CD14-positive monocyte (primary cell): ENCODE data around the gene APOBEC3A. TPM values are rescaled to one million over a fixed set of nuclear protein-coding genes. Genes with fewer than 3 reads are reported as not detected.
A peak's percentile ranks its signal among the peaks of the same experiment; 100 is the strongest.

Experiments
- DNase-seq, 3 donors: peaks; one replicate each; pipeline ENCODE4 v3.0.0-alpha.2; 2011 to 2022
- H2AFZ ChIP-seq: 2 replicates; pipeline ENCODE4 v1.6.0; 2012; ENCODE audit warnings: mild to moderate bottlenecking, low read depth, low read length, inconsistent platforms; ENCODE audit not compliant: insufficient read depth, poor library complexity, severe bottlenecking
- H3K27ac ChIP-seq, 2 donors: 1 replicate in 1 of 2; 2 replicates in 1 of 2; pipeline ENCODE4 v1.5.1; 2012 to 2013; ENCODE audit warnings: low read length in 2 of 2, control low read depth in 1 of 2, inconsistent platforms in 1 of 2, low read depth in 1 of 2, mild to moderate bottlenecking in 1 of 2
- H3K27me3 ChIP-seq, 2 donors: one replicate each; pipeline versions ENCODE4 v1.6.0 to v1.6.1; 2011 to 2013; ENCODE audit warnings: low read length in 2 of 2; ENCODE audit not compliant: control insufficient read depth in 2 of 2, insufficient read depth in 2 of 2
- H3K36me3 ChIP-seq, 2 donors: replicated peaks in 1 of 2; 1 replicate in 1 of 2; 2 replicates in 1 of 2; pipeline versions ENCODE4 v1.5.1 to v1.6.1; 2012 to 2013; ENCODE audit warnings: low read length in 2 of 2, control low read depth in 1 of 2, inconsistent platforms in 1 of 2, mild to moderate bottlenecking in 1 of 2; ENCODE audit not compliant: insufficient read depth in 2 of 2, control insufficient read depth in 1 of 2
- H3K4me1 ChIP-seq, 2 donors: 1 replicate in 1 of 2; 2 replicates in 1 of 2; pipeline versions ENCODE4 v1.5.1 to v1.6.1; 2012 to 2013; ENCODE audit warnings: low read length in 2 of 2, control low read depth in 1 of 2, inconsistent platforms in 1 of 2, mild to moderate bottlenecking in 1 of 2, moderate library complexity in 1 of 2; ENCODE audit not compliant: insufficient read depth in 2 of 2, control insufficient read depth in 1 of 2
- H3K4me2 ChIP-seq: replicated peaks from 2 replicates; pipeline ENCODE3; 2012; ENCODE audit warnings: low read length, moderate library complexity, mild to moderate bottlenecking; ENCODE audit not compliant: poor library complexity, severe bottlenecking; ENCODE audit errors: extremely low read depth
- H3K4me3 ChIP-seq, 3 experiments: fragments of 200-600 bp in 1 of 3; sonication (generic) in 1 of 3; replicated peaks in 1 of 3; 1 replicate in 2 of 3; 2 replicates in 1 of 3; pipeline ENCODE4 v1.5.1; 2011 to 2013; ENCODE audit warnings: low read length in 3 of 3, mild to moderate bottlenecking in 3 of 3, control low read depth in 2 of 3, low read depth in 2 of 3, inconsistent platforms in 1 of 3, moderate library complexity in 1 of 3
- H3K79me2 ChIP-seq: 2 replicates; pipeline ENCODE4 v1.6.0; 2012; ENCODE audit warnings: mild to moderate bottlenecking, control low read depth, inconsistent platforms, low read length, moderate library complexity; ENCODE audit not compliant: insufficient read depth
- H3K9ac ChIP-seq: 2 replicates; pipeline ENCODE4 v1.6.0; 2017; ENCODE audit warnings: low read length, mild to moderate bottlenecking; ENCODE audit not compliant: insufficient read depth, poor library complexity, severe bottlenecking
- H3K9me3 ChIP-seq, 2 donors: replicated peaks in 1 of 2; 1 replicate in 1 of 2; 2 replicates in 1 of 2; pipeline versions ENCODE4 v1.5.1 to v1.6.1; 2012 to 2013; ENCODE audit warnings: low read length in 2 of 2, control low read depth in 1 of 2; ENCODE audit not compliant: control insufficient read depth in 1 of 2, insufficient read depth in 1 of 2
- H4K20me1 ChIP-seq: 2 replicates; pipeline ENCODE4 v1.6.0; 2012; ENCODE audit warnings: mild to moderate bottlenecking, low read length, control low read depth, moderate library complexity; ENCODE audit not compliant: insufficient read depth
- H3K27ac Mint-ChIP-seq, 7 donors: one replicate each; pipeline ENCODE4 v1.8.0; 2020; ENCODE audit warnings: mild to moderate bottlenecking in 7 of 7, mixed read lengths in 7 of 7, moderate library complexity in 6 of 7, inconsistent platforms in 2 of 7
- H3K27me3 Mint-ChIP-seq, 3 donors: one replicate each; pipeline ENCODE4 v1.8.0; 2021 to 2022; ENCODE audit warnings: low read depth in 3 of 3, mild to moderate bottlenecking in 3 of 3, mixed read lengths in 3 of 3, moderate library complexity in 3 of 3, inconsistent platforms in 1 of 3
- H3K36me3 Mint-ChIP-seq, 2 donors: one replicate each; pipeline ENCODE4 v1.8.0; 2020; ENCODE audit warnings: mixed read lengths in 2 of 2, inconsistent platforms in 1 of 2, mild to moderate bottlenecking in 1 of 2
- H3K4me1 Mint-ChIP-seq: one replicate; pipeline ENCODE4 v1.8.0; 2020; ENCODE audit warnings: mild to moderate bottlenecking, mixed read lengths
- H3K4me3 Mint-ChIP-seq, 2 donors: one replicate each; pipeline ENCODE4 v1.8.0; 2020; ENCODE audit warnings: mild to moderate bottlenecking in 2 of 2, mixed read lengths in 2 of 2, moderate library complexity in 1 of 2
- H3K9me3 Mint-ChIP-seq, 7 donors: one replicate each; pipeline ENCODE4 v1.8.0; 2020 to 2022; ENCODE audit warnings: mixed read lengths in 7 of 7, mild to moderate bottlenecking in 6 of 7, moderate library complexity in 6 of 7, inconsistent platforms in 2 of 7
- WGBS: methylation state at CpG from one replicate; pipeline ENCODE4 v1.1.5; 2013; ENCODE audit warnings: missing lambda C conversion rate; ENCODE audit not compliant: insufficient coverage; 5-methylcytosine and 5-hydroxymethylcytosine counted together
- intact Hi-C, 2 donors: fragments of 100-400 bp; cut with micrococcal nuclease; formaldehyde crosslinking; loops; one replicate each; pipeline versions ENCODE4 v1.15.0 to v1.15.1; 2023
- polyA plus RNA-seq, 3 donors: library from polyadenylated mRNA; depleted of rRNA in 1 of 3; unstranded in 2 of 3; stranded (reverse) in 1 of 3; fragments of 300-500 nt in 2 of 3; fragments of >200 nt in 1 of 3; fragmentation: Illumina TruSeq in 2 of 3; gene quantifications; 1 replicate in 2 of 3; 2 replicates in 1 of 3; pipeline ENCODE4 v1.2.3, GENCODE V29; 2012 to 2021
- TF ChIP-seq, protein P1 (sequence below): fragments of 200-600 bp; IDR thresholded peaks from one replicate; pipeline ENCODE4 v1.8.0; 2022; ENCODE audit warnings: antibody characterized with exemption, mild to moderate bottlenecking

APOBEC3A gene
- polyA plus RNA-seq, 3 donors: 233 to 845 (median 247) TPM

- H3K4me1 ChIP-seq: peaks cover 82 to 94% of the 10 kb centered on the region in 2 donors
- Mint-ChIP-seq H3K27ac (peak overlapping the region; percentile 99 to 100 (median 100)), H3K9me3 (peaks cover 0 to 2% (median 0%) of the 10 kb centered on the region in 7 donors), H3K4me3 (no peak overlapping the region), H3K36me3 (peaks cover 19 to 21% of the 10 kb centered on the region in 2 donors), H3K27me3 (peaks cover 2 to 15% (median 5%) of the 10 kb centered on the region in 3 donors), H3K4me1 (peaks cover 87% of the 10 kb centered on the region)
- no peaks in the 10 kb centered on the region for H3K36me3 ChIP-seq
- peak overlapping the region; percentile 95 to 100 for H3K27ac ChIP-seq
- no peaks in the 10 kb centered on the region for H3K27me3 ChIP-seq
- H3K9ac ChIP-seq: peak overlapping the region; percentile 90
- no peak overlapping the region for H3K4me2 ChIP-seq
- no peak overlapping the region for H2AFZ ChIP-seq
- peaks cover 26% of the 10 kb centered on the region for H3K79me2 ChIP-seq
- TF ChIP-seq, protein P1, sequence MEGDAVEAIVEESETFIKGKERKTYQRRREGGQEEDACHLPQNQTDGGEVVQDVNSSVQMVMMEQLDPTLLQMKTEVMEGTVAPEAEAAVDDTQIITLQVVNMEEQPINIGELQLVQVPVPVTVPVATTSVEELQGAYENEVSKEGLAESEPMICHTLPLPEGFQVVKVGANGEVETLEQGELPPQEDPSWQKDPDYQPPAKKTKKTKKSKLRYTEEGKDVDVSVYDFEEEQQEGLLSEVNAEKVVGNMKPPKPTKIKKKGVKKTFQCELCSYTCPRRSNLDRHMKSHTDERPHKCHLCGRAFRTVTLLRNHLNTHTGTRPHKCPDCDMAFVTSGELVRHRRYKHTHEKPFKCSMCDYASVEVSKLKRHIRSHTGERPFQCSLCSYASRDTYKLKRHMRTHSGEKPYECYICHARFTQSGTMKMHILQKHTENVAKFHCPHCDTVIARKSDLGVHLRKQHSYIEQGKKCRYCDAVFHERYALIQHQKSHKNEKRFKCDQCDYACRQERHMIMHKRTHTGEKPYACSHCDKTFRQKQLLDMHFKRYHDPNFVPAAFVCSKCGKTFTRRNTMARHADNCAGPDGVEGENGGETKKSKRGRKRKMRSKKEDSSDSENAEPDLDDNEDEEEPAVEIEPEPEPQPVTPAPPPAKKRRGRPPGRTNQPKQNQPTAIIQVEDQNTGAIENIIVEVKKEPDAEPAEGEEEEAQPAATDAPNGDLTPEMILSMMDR: no peak
- no peak overlapping the region for H3K4me3 ChIP-seq
- DNase-seq: peak in 1 of 3 donors; percentile 6
- H3K9me3 ChIP-seq: no peaks in the 10 kb centered on the region
- WGBS: 100% methylated on average over 4 of the region's 13 CpGs
- H4K20me1 ChIP-seq: no peaks in the 10 kb centered on the region
- intact Hi-C loops: loop anchor here in 1 of 2 donors (5.0 kb wide), 1 partner anchor 78 kb away; the partner anchor contains the start of gene CBX6
Observed at GRCh38 chr22:38950527-38951295, 6.7 kb upstream of the APOBEC3A start.

DNA sequence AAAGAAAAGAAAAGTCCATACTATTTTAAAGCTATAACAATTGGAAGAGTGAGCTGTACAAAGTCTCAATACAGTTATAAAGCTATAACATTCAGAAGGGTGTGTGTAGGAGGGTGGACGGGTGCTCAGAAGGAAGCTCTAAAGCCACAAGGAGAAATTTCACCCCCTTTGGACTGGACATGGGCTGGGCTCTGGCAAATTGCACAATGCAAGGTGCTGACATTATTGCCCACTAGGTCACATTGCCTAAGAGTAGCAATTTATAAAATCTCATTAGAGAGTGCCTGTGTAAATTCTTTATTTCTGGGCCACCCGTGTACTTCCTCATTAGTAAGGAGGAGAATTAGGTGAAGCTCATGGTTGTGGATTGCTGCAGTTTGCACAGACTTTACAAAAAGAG is 5.7 kb upstream of the APOBEC3A start:
- H3K36me3 Mint-ChIP-seq: peaks cover 18 to 31% of the 10 kb centered on the region in 2 donors
- Histone ChIP-seq H3K36me3 (no peaks in the 10 kb centered on the region), H3K4me3 (peak overlapping the region in 1 of 3 experiments; percentile 71), H3K79me2 (peaks cover 36% of the 10 kb centered on the region), H3K27me3 (no peaks in the 10 kb centered on the region), H3K4me1 (peaks cover 82 to 94% of the 10 kb centered on the region in 2 donors), H3K9me3 (no peaks in the 10 kb centered on the region), H3K4me2 (peak overlapping the region; percentile 77), H3K27ac (peak overlapping the region; percentile 95 to 100), H3K9ac (peak overlapping the region; percentile 90), H4K20me1 (no peaks in the 10 kb centered on the region), H2AFZ (no peak overlapping the region)
- TF ChIP-seq, protein P1: no peak
- DNase-seq: peak; percentile 73 to 82 (median 75)
- intact Hi-C loops: loop anchor here in 1 of 2 donors (2.0 to 5.0 kb wide), 2 partner anchors 15 to 79 kb away; partner anchors contain the start of gene CBX6
- peak overlapping the region; percentile 82 to 95 for H3K4me3 Mint-ChIP-seq
- H3K4me1 Mint-ChIP-seq: peaks cover 87% of the 10 kb centered on the region
- WGBS: no CpG with 5 or more reads among the region's 2 CpGs
- peak overlapping the region; percentile 99 to 100 (median 100) for H3K27ac Mint-ChIP-seq
- peaks cover 0 to 2% (median 0%) of the 10 kb centered on the region in 7 donors for H3K9me3 Mint-ChIP-seq
- peaks cover 0 to 15% (median 3%) of the 10 kb centered on the region in 3 donors for H3K27me3 Mint-ChIP-seq
